ENCODE results near the gene CD84.

The CD84 gene

GRCh38 chr1:160579216-160579701 is at the start of gene CD84:
CD84 (minus strand) TSS chr1:160579496; CDS start chr1:160579437, 59 bp downstream.
- TF ChIP-seq GATA2 (IDR thresholded peaks at IDR 0.05; ENCODE audit: low read depth, low read length), result no peak
- TF ChIP-seq GATA3 (IDR thresholded peaks at IDR 0.05; ENCODE audit: low read depth, low read length), result no peak

GRCh38 chr1:160628799-160629263 is 49.5 kb upstream of the CD84 start:
- no peak for TF ChIP-seq GATA3 (IDR thresholded peaks at IDR 0.05; ENCODE audit: low read depth, low read length)

GRCh38 chr1:160626509-160627342 is 47.4 kb upstream of the CD84 start:
- no peak for TF ChIP-seq GATA3 (IDR thresholded peaks at IDR 0.05; ENCODE audit: low read depth, low read length)
- no peak for TF ChIP-seq GATA2 (IDR thresholded peaks at IDR 0.05; ENCODE audit: low read depth, low read length)

- TF ChIP-seq GATA3 (IDR thresholded peaks at IDR 0.05; ENCODE audit: low read depth, low read length) (no peak), GATA2 (IDR thresholded peaks at IDR 0.05; ENCODE audit: low read depth, low read length) (no peak)
Observed at GRCh38 chr1:160625725-160626498, 46.6 kb upstream of the CD84 start.

- TF ChIP-seq GATA2 (IDR thresholded peaks at IDR 0.05; ENCODE audit: low read depth, low read length) (no peak), GATA3 (IDR thresholded peaks at IDR 0.05; ENCODE audit: low read depth, low read length) (no peak)
Observed at GRCh38 chr1:160625321-160625720, 46.0 kb upstream of the CD84 start.

- TF ChIP-seq GATA2 (IDR thresholded peaks at IDR 0.05; ENCODE audit: low read depth, low read length) (no peak), GATA3 (IDR thresholded peaks at IDR 0.05; ENCODE audit: low read depth, low read length) (no peak)
Observed at GRCh38 chr1:160624464-160624863, 45.2 kb upstream of the CD84 start.

GRCh38 chr1:160623862-160624261 is 44.6 kb upstream of the CD84 start:
- TF ChIP-seq GATA2 (IDR thresholded peaks at IDR 0.05; ENCODE audit: low read depth, low read length) (no peak), GATA3 (IDR thresholded peaks at IDR 0.05; ENCODE audit: low read depth, low read length) (no peak)

- TF ChIP-seq GATA2 (IDR thresholded peaks at IDR 0.05; ENCODE audit: low read depth, low read length) (no peak), GATA3 (IDR thresholded peaks at IDR 0.05; ENCODE audit: low read depth, low read length) (no peak)
Observed at GRCh38 chr1:160623227-160623633, 43.9 kb upstream of the CD84 start.

- TF ChIP-seq GATA2 (IDR thresholded peaks at IDR 0.05; ENCODE audit: low read depth, low read length), result no peak
- TF ChIP-seq GATA3 (IDR thresholded peaks at IDR 0.05; ENCODE audit: low read depth, low read length), result no peak
Observed at GRCh38 chr1:160622501-160623226, 43.4 kb upstream of the CD84 start.

- no peak for TF ChIP-seq GATA3 (IDR thresholded peaks at IDR 0.05; ENCODE audit: low read depth, low read length)
- TF ChIP-seq GATA2 (IDR thresholded peaks at IDR 0.05; ENCODE audit: low read depth, low read length), result no peak
Observed at GRCh38 chr1:160621633-160622413, 42.5 kb upstream of the CD84 start.

GRCh38 chr1:160620942-160621632 is 41.8 kb upstream of the CD84 start:
- TF ChIP-seq GATA3 (IDR thresholded peaks at IDR 0.05; ENCODE audit: low read depth, low read length), result no peak
- TF ChIP-seq GATA2 (IDR thresholded peaks at IDR 0.05; ENCODE audit: low read depth, low read length), result no peak

- TF ChIP-seq GATA3 (IDR thresholded peaks at IDR 0.05; ENCODE audit: low read depth, low read length), result no peak
- no peak for TF ChIP-seq GATA2 (IDR thresholded peaks at IDR 0.05; ENCODE audit: low read depth, low read length)
Observed at GRCh38 chr1:160619742-160620277, 40.5 kb upstream of the CD84 start.
